HG02981 (cell line): Measurements from ENCODE around the gene MTHFD2.

Source experiments
- ATAC-seq: cut with Tn5 transposase; IDR thresholded peaks from one replicate; pipeline ENCODE4 v1.9.1; 2021; ENCODE audit warnings: mild to moderate bottlenecking, moderate library complexity; ENCODE audit not compliant: unreplicated experiment

MTHFD2 gene

GRCh38 chr2:74260495-74260894, 62.1 kb downstream of the MTHFD2 start:
- ATAC-seq, result no peak

DNA sequence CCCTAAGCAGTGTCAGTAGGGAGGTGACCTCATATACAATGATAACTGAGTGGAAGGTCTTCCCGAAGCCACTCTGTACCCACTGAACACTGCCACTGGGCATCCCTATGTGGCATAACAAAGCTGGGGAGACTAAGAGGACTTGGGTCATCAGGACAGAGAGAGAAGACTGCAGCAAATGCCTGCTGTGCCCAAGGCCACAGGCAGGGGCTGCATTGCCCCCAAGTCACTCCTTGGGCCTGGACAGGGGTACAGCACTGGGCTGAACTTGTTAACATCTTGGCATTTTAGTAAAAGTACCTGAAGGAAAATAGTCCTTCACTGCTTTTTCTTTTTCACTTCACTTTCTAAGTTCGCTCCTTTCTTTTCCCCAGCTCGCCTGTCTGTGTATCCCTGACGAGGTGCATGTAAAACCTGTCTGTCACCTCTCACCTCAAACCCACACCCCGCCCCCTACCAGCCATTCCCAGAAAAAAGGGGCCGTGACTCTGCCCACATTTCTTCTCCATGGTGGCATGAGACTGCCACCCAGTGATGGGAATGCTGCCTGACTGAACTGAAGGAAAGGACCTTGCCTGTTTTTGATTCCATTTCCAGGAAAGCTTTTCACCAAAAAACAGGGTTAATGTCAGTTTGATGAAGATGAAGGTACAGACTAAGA, 62.9 kb downstream of the MTHFD2 start:
- ATAC-seq, result no peak

DNA sequence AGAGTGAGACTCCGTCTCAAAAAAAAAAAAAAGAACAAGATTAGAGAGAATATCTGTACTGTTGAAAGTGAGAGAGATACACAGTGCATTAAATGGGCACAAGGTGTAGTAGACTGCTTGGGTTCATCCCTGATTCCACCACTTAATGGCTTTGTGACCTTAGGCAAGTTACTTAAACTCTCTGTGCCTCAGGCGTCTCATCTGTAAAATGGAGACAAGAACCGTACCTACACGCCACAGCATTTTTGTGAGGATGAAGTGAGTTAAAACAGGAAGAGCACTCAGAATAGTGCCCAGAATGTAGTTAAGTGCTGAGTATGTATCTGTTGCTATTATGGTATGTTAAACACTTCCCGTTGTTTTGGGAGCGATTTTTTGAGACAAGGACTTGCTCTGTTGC, 64.3 kb downstream of the MTHFD2 start:
- ATAC-seq, result no peak

- ATAC-seq, result no peak
Measured at GRCh38 chr2:74264281-74264680, 65.9 kb downstream of the MTHFD2 start.

- no peak for ATAC-seq
Measured at GRCh38 chr2:74267068-74267467, 68.7 kb downstream of the MTHFD2 start.
